ENCODE results near the gene MOB3A.
A peak's percentile ranks its signal among the peaks of the same experiment; 100 is the strongest.

The MOB3A gene

GRCh38 chr19:2047076-2047448, 49.1 kb downstream of the MOB3A start:
- peaks cover 16% of the 10 kb centered on the region for H3K4me1 Mint-ChIP-seq (ENCODE audit: low read depth)
- no peak overlapping the region for H3K4me3 Mint-ChIP-seq
- no peaks in the 10 kb centered on the region for H3K27me3 Mint-ChIP-seq (ENCODE audit: low read depth)
- peak overlapping the region; percentile 20 for H3K27ac Mint-ChIP-seq
- peaks cover 3% of the 10 kb centered on the region for H3K36me3 Mint-ChIP-seq (ENCODE audit: low read depth)
- no peaks in the 10 kb centered on the region for H3K9me3 Mint-ChIP-seq

GRCh38 chr19:2046046-2046907, 49.8 kb downstream of the MOB3A start:
- Mint-ChIP-seq H3K27me3 (ENCODE audit: low read depth) (no peaks in the 10 kb centered on the region), H3K4me3 (no peak overlapping the region), H3K9me3 (no peaks in the 10 kb centered on the region), H3K27ac (no peak overlapping the region), H3K36me3 (ENCODE audit: low read depth) (peaks cover 5% of the 10 kb centered on the region), H3K4me1 (ENCODE audit: low read depth) (peaks cover 13% of the 10 kb centered on the region)

GRCh38 chr19:2045501-2046045, 50.6 kb downstream of the MOB3A start:
- no peaks in the 10 kb centered on the region for H3K27me3 Mint-ChIP-seq (ENCODE audit: low read depth)
- H3K9me3 Mint-ChIP-seq = no peaks in the 10 kb centered on the region
- H3K4me3 Mint-ChIP-seq = no peak overlapping the region
- H3K27ac Mint-ChIP-seq = no peak overlapping the region
- H3K4me1 Mint-ChIP-seq (ENCODE audit: low read depth) = peaks cover 13% of the 10 kb centered on the region
- H3K36me3 Mint-ChIP-seq (ENCODE audit: low read depth) = peaks cover 8% of the 10 kb centered on the region

- H3K27ac Mint-ChIP-seq = peak overlapping the region; percentile 52
- H3K4me1 Mint-ChIP-seq (ENCODE audit: low read depth) = peaks cover 13% of the 10 kb centered on the region
- H3K27me3 Mint-ChIP-seq (ENCODE audit: low read depth) = no peaks in the 10 kb centered on the region
- H3K36me3 Mint-ChIP-seq (ENCODE audit: low read depth) = peaks cover 8% of the 10 kb centered on the region
- H3K9me3 Mint-ChIP-seq = no peaks in the 10 kb centered on the region
- no peak overlapping the region for H3K4me3 Mint-ChIP-seq
Measured at GRCh38 chr19:2044709-2045500, 51.2 kb downstream of the MOB3A start.

GRCh38 chr19:2043961-2044708, 52.0 kb downstream of the MOB3A start:
- Mint-ChIP-seq H3K27me3 (ENCODE audit: low read depth) (no peaks in the 10 kb centered on the region), H3K9me3 (no peaks in the 10 kb centered on the region), H3K4me1 (ENCODE audit: low read depth) (peaks cover 12% of the 10 kb centered on the region), H3K4me3 (peak overlapping the region; percentile 21), H3K27ac (peak overlapping the region; percentile 86), H3K36me3 (ENCODE audit: low read depth) (peaks cover 12% of the 10 kb centered on the region)

GRCh38 chr19:2043251-2043641, 52.9 kb downstream of the MOB3A start:
- H3K27ac Mint-ChIP-seq = peak overlapping the region; percentile 86
- no peaks in the 10 kb centered on the region for H3K9me3 Mint-ChIP-seq
- peak overlapping the region; percentile 23 for H3K4me3 Mint-ChIP-seq
- peaks cover 12% of the 10 kb centered on the region for H3K36me3 Mint-ChIP-seq (ENCODE audit: low read depth)
- H3K27me3 Mint-ChIP-seq (ENCODE audit: low read depth) = no peaks in the 10 kb centered on the region
- H3K4me1 Mint-ChIP-seq (ENCODE audit: low read depth) = peaks cover 12% of the 10 kb centered on the region

GRCh38 chr19:2042485-2043250, 53.5 kb downstream of the MOB3A start:
- Mint-ChIP-seq H3K9me3 (no peaks in the 10 kb centered on the region), H3K36me3 (ENCODE audit: low read depth) (peaks cover 15% of the 10 kb centered on the region), H3K27me3 (ENCODE audit: low read depth) (no peaks in the 10 kb centered on the region), H3K27ac (peak overlapping the region; percentile 86), H3K4me3 (peak overlapping the region; percentile 70), H3K4me1 (ENCODE audit: low read depth) (peaks cover 12% of the 10 kb centered on the region)

- Mint-ChIP-seq H3K4me3 (peak overlapping the region; percentile 76), H3K27me3 (ENCODE audit: low read depth) (no peaks in the 10 kb centered on the region), H3K36me3 (ENCODE audit: low read depth) (peaks cover 17% of the 10 kb centered on the region), H3K9me3 (no peaks in the 10 kb centered on the region), H3K4me1 (ENCODE audit: low read depth) (peaks cover 12% of the 10 kb centered on the region), H3K27ac (peak overlapping the region; percentile 90)
Measured at GRCh38 chr19:2041683-2042484, 54.2 kb downstream of the MOB3A start.

- Mint-ChIP-seq H3K9me3 (no peaks in the 10 kb centered on the region), H3K36me3 (ENCODE audit: low read depth) (peaks cover 15% of the 10 kb centered on the region), H3K27ac (peak overlapping the region; percentile 90), H3K4me1 (ENCODE audit: low read depth) (peaks cover 12% of the 10 kb centered on the region), H3K4me3 (peak overlapping the region; percentile 76), H3K27me3 (ENCODE audit: low read depth) (no peaks in the 10 kb centered on the region)
Measured at GRCh38 chr19:2041433-2041682, 54.8 kb downstream of the MOB3A start.

GRCh38 chr19:2040647-2041432, 55.3 kb downstream of the MOB3A start:
- Mint-ChIP-seq H3K4me3 (peak overlapping the region; percentile 10), H3K4me1 (ENCODE audit: low read depth) (peaks cover 12% of the 10 kb centered on the region), H3K27ac (peak overlapping the region; percentile 90), H3K27me3 (ENCODE audit: low read depth) (no peaks in the 10 kb centered on the region), H3K36me3 (ENCODE audit: low read depth) (peaks cover 15% of the 10 kb centered on the region), H3K9me3 (no peaks in the 10 kb centered on the region)

- H3K27me3 Mint-ChIP-seq (ENCODE audit: low read depth) = no peaks in the 10 kb centered on the region
- peaks cover 15% of the 10 kb centered on the region for H3K36me3 Mint-ChIP-seq (ENCODE audit: low read depth)
- H3K4me1 Mint-ChIP-seq (ENCODE audit: low read depth) = peaks cover 14% of the 10 kb centered on the region
- H3K4me3 Mint-ChIP-seq = no peak overlapping the region
- no peaks in the 10 kb centered on the region for H3K9me3 Mint-ChIP-seq
- no peak overlapping the region for H3K27ac Mint-ChIP-seq
Measured at GRCh38 chr19:2039959-2040646, 56.0 kb downstream of the MOB3A start.

Data from T-helper 1 cell treated with Interleukin-12 subunit alpha and Interleukin-12 subunit beta and Interleukin-4 antibody, amounts not matched to agents 30 μg/mL and 1 μg/mL, for 36 hours (primary cell).